ENCODE data around the gene ALKBH1.

ALKBH1 gene

DNA sequence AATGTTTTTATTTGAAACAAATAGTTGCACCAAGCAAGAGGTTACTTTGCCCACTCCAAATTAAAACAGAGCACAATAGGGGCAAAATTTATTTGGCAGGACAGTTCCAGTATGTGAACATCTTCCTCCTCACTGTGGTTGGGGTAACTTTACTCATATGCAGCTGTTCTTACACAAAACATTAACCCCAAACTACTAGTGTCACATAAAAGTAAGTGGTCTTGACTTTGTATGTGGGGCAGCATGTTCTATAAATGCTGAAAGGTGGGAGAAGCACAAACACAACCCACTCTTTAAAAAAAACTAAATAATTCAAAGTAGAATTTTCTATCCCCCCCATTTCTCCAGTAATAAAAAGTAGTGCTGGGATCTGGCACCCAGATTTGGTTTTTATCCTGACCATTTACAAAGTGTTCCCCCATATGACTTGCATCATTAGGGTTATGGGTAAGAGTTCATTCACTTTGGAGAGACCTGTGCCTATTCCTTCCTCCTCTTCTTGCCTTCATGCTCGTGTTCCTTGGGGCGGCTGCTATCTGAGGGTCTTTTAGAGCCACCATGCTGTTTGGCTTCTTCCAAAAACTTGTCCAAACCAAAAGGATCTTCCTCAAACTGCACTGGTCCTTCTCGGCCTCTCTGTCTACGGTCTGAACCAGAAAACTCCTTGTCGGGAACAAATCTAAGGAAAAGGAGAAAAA is 9.9 kb upstream of the ALKBH1 start:
- Histone ChIP-seq H3K79me2 (ENCODE audit: insufficient read depth, low read length) (peaks cover 11% of the 10 kb centered on the region; the same call in 1 of the 2 replicates), H2AFZ (ENCODE audit: low read depth, low read length, severe bottlenecking) (no peak overlapping the region), H3K4me3 (ENCODE audit: insufficient read depth, low read length, poor library complexity, severe bottlenecking) (no peak overlapping the region), H3F3A (ENCODE audit: insufficient read depth) (peaks cover 27% of the 10 kb centered on the region; the same call in 1 of the 2 replicates), H4K20me1 (ENCODE audit: low read depth, low read length) (no peaks in the 10 kb centered on the region), H3K9ac (ENCODE audit: low read length) (no peak overlapping the region), H3K27ac (ENCODE audit: low read depth, low read length) (no peak overlapping the region), H3K4me2 (ENCODE audit: low read depth, low read length, poor library complexity, severe bottlenecking) (no peak overlapping the region), H3K27me3 (ENCODE audit: low read length) (no peaks in the 10 kb centered on the region), H3K9me2 (replicated peaks; ENCODE audit: insufficient read depth, low read length) (no peaks in the 10 kb centered on the region), H3K9me3 (ENCODE audit: insufficient read depth, low read length) (no peaks in the 10 kb centered on the region), H3K36me3 (ENCODE audit: low read length) (peaks cover 44% of the 10 kb centered on the region)
- TF ChIP-seq EZH2phosphoT487 (conservative IDR thresholded peaks at IDR 0.05; ENCODE audit: low read length): no peak
- TF ChIP-seq, protein P1, sequence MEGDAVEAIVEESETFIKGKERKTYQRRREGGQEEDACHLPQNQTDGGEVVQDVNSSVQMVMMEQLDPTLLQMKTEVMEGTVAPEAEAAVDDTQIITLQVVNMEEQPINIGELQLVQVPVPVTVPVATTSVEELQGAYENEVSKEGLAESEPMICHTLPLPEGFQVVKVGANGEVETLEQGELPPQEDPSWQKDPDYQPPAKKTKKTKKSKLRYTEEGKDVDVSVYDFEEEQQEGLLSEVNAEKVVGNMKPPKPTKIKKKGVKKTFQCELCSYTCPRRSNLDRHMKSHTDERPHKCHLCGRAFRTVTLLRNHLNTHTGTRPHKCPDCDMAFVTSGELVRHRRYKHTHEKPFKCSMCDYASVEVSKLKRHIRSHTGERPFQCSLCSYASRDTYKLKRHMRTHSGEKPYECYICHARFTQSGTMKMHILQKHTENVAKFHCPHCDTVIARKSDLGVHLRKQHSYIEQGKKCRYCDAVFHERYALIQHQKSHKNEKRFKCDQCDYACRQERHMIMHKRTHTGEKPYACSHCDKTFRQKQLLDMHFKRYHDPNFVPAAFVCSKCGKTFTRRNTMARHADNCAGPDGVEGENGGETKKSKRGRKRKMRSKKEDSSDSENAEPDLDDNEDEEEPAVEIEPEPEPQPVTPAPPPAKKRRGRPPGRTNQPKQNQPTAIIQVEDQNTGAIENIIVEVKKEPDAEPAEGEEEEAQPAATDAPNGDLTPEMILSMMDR (IDR thresholded peaks at IDR 0.05; ENCODE audit: insufficient read depth, low read length, poor library complexity, severe bottlenecking): no peak

DNA sequence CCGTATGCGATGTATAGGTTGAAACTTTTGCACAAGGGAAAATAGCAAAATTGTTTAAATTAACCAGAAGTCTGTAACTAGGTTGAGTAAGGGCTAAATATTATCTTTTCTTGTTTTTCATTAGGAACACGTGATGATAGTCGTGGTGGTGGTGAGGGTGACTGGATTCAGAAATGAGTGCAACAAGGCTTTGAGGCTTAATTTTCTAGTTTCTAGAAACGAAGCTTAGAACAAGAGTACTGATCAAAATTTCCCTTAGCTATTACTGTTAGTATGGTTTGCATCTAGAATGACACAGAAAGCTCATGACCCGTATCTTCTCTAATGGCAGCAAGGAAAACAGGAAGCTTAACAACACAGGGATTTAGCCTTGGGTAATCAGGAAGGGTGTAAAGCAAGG is 7.1 kb upstream of the ALKBH1 start:
- Histone ChIP-seq H3K4me2 (ENCODE audit: low read depth, low read length, poor library complexity, severe bottlenecking) (no peak overlapping the region), H3K27ac (ENCODE audit: low read depth, low read length) (no peak overlapping the region), H3K27me3 (ENCODE audit: low read length) (no peaks in the 10 kb centered on the region), H2AFZ (ENCODE audit: low read depth, low read length, severe bottlenecking) (no peak overlapping the region), H3F3A (ENCODE audit: insufficient read depth) (peaks cover 17% of the 10 kb centered on the region; the same call in 1 of the 2 replicates), H3K9ac (ENCODE audit: low read length) (no peak overlapping the region), H4K20me1 (ENCODE audit: low read depth, low read length) (no peaks in the 10 kb centered on the region), H3K36me3 (ENCODE audit: low read length) (peaks cover 46% of the 10 kb centered on the region), H3K9me2 (replicated peaks; ENCODE audit: insufficient read depth, low read length) (no peaks in the 10 kb centered on the region), H3K79me2 (ENCODE audit: insufficient read depth, low read length) (peaks cover 27% of the 10 kb centered on the region), H3K9me3 (ENCODE audit: insufficient read depth, low read length) (no peaks in the 10 kb centered on the region), H3K4me3 (ENCODE audit: insufficient read depth, low read length, poor library complexity, severe bottlenecking) (no peak overlapping the region)
- no peak for TF ChIP-seq EZH2phosphoT487 (conservative IDR thresholded peaks at IDR 0.05; ENCODE audit: low read length)
- TF ChIP-seq, protein P1 (IDR thresholded peaks at IDR 0.05; ENCODE audit: insufficient read depth, low read length, poor library complexity, severe bottlenecking): no peak

DNA sequence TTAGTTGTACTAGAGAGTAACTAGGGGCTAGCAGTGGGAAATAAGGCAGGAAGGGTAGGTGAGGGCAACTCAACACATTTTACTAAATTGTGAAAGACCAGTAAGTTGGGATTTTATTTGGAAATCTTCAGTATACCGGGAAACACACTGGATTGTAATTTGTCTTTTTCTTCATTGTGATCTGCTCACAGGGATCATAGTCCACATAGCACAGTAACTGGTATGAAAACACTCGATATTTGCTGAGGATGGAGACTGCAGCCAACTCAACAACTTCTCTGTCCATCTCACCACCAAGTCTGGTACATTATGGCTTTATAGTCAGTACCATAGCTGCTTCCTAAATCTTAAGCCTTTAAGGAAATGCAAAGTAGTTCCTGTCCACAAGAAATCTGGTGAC is 2.5 kb upstream of the ALKBH1 start:
- Histone ChIP-seq H2AFZ (ENCODE audit: low read depth, low read length, severe bottlenecking) (no peak overlapping the region), H4K20me1 (ENCODE audit: low read depth, low read length) (peaks cover 10% of the 10 kb centered on the region), H3K9me2 (replicated peaks; ENCODE audit: insufficient read depth, low read length) (no peaks in the 10 kb centered on the region), H3K9ac (ENCODE audit: low read length) (no peak overlapping the region), H3K4me2 (ENCODE audit: low read depth, low read length, poor library complexity, severe bottlenecking) (peak overlapping the region; percentile 73), H3F3A (ENCODE audit: insufficient read depth) (0 out of 2 replicates have a peak, but pooled peaks cover 8% of the 10 kb centered on the region), H3K9me3 (ENCODE audit: insufficient read depth, low read length) (no peaks in the 10 kb centered on the region), H3K36me3 (ENCODE audit: low read length) (peaks cover 24% of the 10 kb centered on the region), H3K27ac (ENCODE audit: low read depth, low read length) (no peak overlapping the region), H3K27me3 (ENCODE audit: low read length) (no peaks in the 10 kb centered on the region), H3K79me2 (ENCODE audit: insufficient read depth, low read length) (peaks cover 72% of the 10 kb centered on the region), H3K4me3 (ENCODE audit: insufficient read depth, low read length, poor library complexity, severe bottlenecking) (no peak overlapping the region)
- TF ChIP-seq EZH2phosphoT487 (conservative IDR thresholded peaks at IDR 0.05; ENCODE audit: low read length): no peak
- TF ChIP-seq, protein P1 (IDR thresholded peaks at IDR 0.05; ENCODE audit: insufficient read depth, low read length, poor library complexity, severe bottlenecking): no peak

Measured in SU-DHL-6 (cell line).